Activated naive CD4-positive, alpha-beta T cell treated with anti-CD3 and anti-CD28 coated beads, Interleukin-2, amount 10 ng/mL, durations not matched to agents 7 days and 5 days (primary cell): ENCODE results near the gene L3MBTL4.

Experiments
- CTCF ChIA-PET: fragments of 350-600 bp; sonication (Branson Sonifier 250); formaldehyde crosslinking; loops from one replicate; lab custom pipeline; 2021; ENCODE audit warnings: antibody characterized with exemption; lab: Charles Lee
- DNase-seq: peaks from one replicate; pipeline ENCODE4 v3.0.0-alpha.2; 2020
- H3K27ac Mint-ChIP-seq: one replicate; pipeline ENCODE4 v1.8.0; 2021; ENCODE audit warnings: mild to moderate bottlenecking, moderate library complexity, mixed read lengths
- H3K27me3 Mint-ChIP-seq: one replicate; pipeline ENCODE4 v1.8.0; 2021; ENCODE audit warnings: mild to moderate bottlenecking, mixed read lengths
- H3K36me3 Mint-ChIP-seq: one replicate; pipeline ENCODE4 v1.8.0; 2021; ENCODE audit warnings: mixed read lengths
- H3K4me1 Mint-ChIP-seq: one replicate; pipeline ENCODE4 v1.8.0; 2021; ENCODE audit warnings: mixed read lengths
- H3K4me3 Mint-ChIP-seq: one replicate; pipeline ENCODE4 v1.8.0; 2021; ENCODE audit warnings: mild to moderate bottlenecking, moderate library complexity, mixed read lengths
- H3K9me3 Mint-ChIP-seq: one replicate; pipeline ENCODE4 v1.8.0; 2021; ENCODE audit warnings: mixed read lengths

L3MBTL4 gene

GRCh38 chr18:5973099-5973498 lies 441.6 kb downstream of the L3MBTL4 start:
- Mint-ChIP-seq H3K4me3 (no peak overlapping the region), H3K27me3 (no peaks in the 10 kb centered on the region), H3K4me1 (peaks cover 5% of the 10 kb centered on the region), H3K9me3 (no peaks in the 10 kb centered on the region), H3K36me3 (no peaks in the 10 kb centered on the region), H3K27ac (no peak overlapping the region)
- DNase-seq = no peak
- CTCF ChIA-PET = no interaction called here

- peaks cover 5% of the 10 kb centered on the region for H3K4me1 Mint-ChIP-seq
- DNase-seq = no peak
- no peak overlapping the region for H3K27ac Mint-ChIP-seq
- H3K4me3 Mint-ChIP-seq = no peak overlapping the region
- CTCF ChIA-PET = interaction anchor here (1.0 kb wide), 1 partner anchor 10 kb away, joined by 4 read pairs; no protein-coding TSS in a partner anchor
- H3K9me3 Mint-ChIP-seq = no peaks in the 10 kb centered on the region
- no peaks in the 10 kb centered on the region for H3K36me3 Mint-ChIP-seq
- H3K27me3 Mint-ChIP-seq = no peaks in the 10 kb centered on the region
Observed at GRCh38 chr18:5972298-5972697, 442.4 kb downstream of the L3MBTL4 start.

GRCh38 chr18:5969989-5970403 lies 444.7 kb downstream of the L3MBTL4 start:
- Mint-ChIP-seq H3K4me3 (no peak overlapping the region), H3K36me3 (no peaks in the 10 kb centered on the region), H3K4me1 (peaks cover 5% of the 10 kb centered on the region), H3K9me3 (no peaks in the 10 kb centered on the region), H3K27me3 (no peaks in the 10 kb centered on the region), H3K27ac (no peak overlapping the region)
- CTCF ChIA-PET = no interaction called here
- DNase-seq = no peak

- Mint-ChIP-seq H3K36me3 (no peaks in the 10 kb centered on the region), H3K4me1 (peaks cover 5% of the 10 kb centered on the region), H3K27me3 (no peaks in the 10 kb centered on the region), H3K9me3 (no peaks in the 10 kb centered on the region), H3K27ac (no peak overlapping the region), H3K4me3 (no peak overlapping the region)
- no peak for DNase-seq
- CTCF ChIA-PET = no interaction called here
Observed at GRCh38 chr18:5969355-5969988, 445.2 kb downstream of the L3MBTL4 start.

GRCh38 chr18:5967666-5968065 lies 447.0 kb downstream of the L3MBTL4 start:
- Mint-ChIP-seq H3K27ac (no peak overlapping the region), H3K4me1 (peaks cover 5% of the 10 kb centered on the region), H3K9me3 (no peaks in the 10 kb centered on the region), H3K27me3 (no peaks in the 10 kb centered on the region), H3K36me3 (no peaks in the 10 kb centered on the region), H3K4me3 (no peak overlapping the region)
- DNase-seq = no peak
- CTCF ChIA-PET = no interaction called here

GRCh38 chr18:5967007-5967406 lies 447.7 kb downstream of the L3MBTL4 start:
- Mint-ChIP-seq H3K9me3 (no peaks in the 10 kb centered on the region), H3K4me1 (peaks cover 5% of the 10 kb centered on the region), H3K27me3 (no peaks in the 10 kb centered on the region), H3K36me3 (no peaks in the 10 kb centered on the region), H3K4me3 (no peak overlapping the region), H3K27ac (no peak overlapping the region)
- no peak for DNase-seq
- CTCF ChIA-PET = no interaction called here

GRCh38 chr18:5966514-5966913 lies 448.2 kb downstream of the L3MBTL4 start:
- Mint-ChIP-seq H3K9me3 (no peaks in the 10 kb centered on the region), H3K4me1 (peaks cover 5% of the 10 kb centered on the region)

GRCh38 chr18:5964996-5965395 lies 449.7 kb downstream of the L3MBTL4 start:
- no peaks in the 10 kb centered on the region for H3K27me3 Mint-ChIP-seq
- no peaks in the 10 kb centered on the region for H3K36me3 Mint-ChIP-seq
- no peaks in the 10 kb centered on the region for H3K9me3 Mint-ChIP-seq
- H3K4me3 Mint-ChIP-seq = no peak overlapping the region
- DNase-seq = no peak
- peaks cover 2% of the 10 kb centered on the region for H3K4me1 Mint-ChIP-seq
- no peak overlapping the region for H3K27ac Mint-ChIP-seq
- CTCF ChIA-PET = no interaction called here

More at GRCh38 chr18:5966514-5966913, 448.2 kb downstream of the L3MBTL4 start:
- Mint-ChIP-seq H3K27ac (no peak overlapping the region), H3K4me3 (no peak overlapping the region), H3K27me3 (no peaks in the 10 kb centered on the region), H3K36me3 (no peaks in the 10 kb centered on the region)
- CTCF ChIA-PET = no interaction called here
- no peak for DNase-seq

- no peaks in the 10 kb centered on the region for H3K9me3 Mint-ChIP-seq
- CTCF ChIA-PET = no interaction called here
- no peaks in the 10 kb centered on the region for H3K27me3 Mint-ChIP-seq
Observed at GRCh38 chr18:5964596-5964995, 450.1 kb downstream of the L3MBTL4 start.

GRCh38 chr18:5964108-5964507 lies 450.6 kb downstream of the L3MBTL4 start:
- DNase-seq = no peak
- CTCF ChIA-PET = interaction anchor here (1.3 kb wide), 1 partner anchor 256 kb away, joined by 3 read pairs; no protein-coding TSS in a partner anchor
- Mint-ChIP-seq H3K9me3 (no peaks in the 10 kb centered on the region), H3K27me3 (no peaks in the 10 kb centered on the region), H3K36me3 (no peaks in the 10 kb centered on the region), H3K4me1 (no peaks in the 10 kb centered on the region), H3K4me3 (no peak overlapping the region), H3K27ac (no peak overlapping the region)

More at GRCh38 chr18:5964596-5964995, 450.1 kb downstream of the L3MBTL4 start:
- Mint-ChIP-seq H3K27ac (no peak overlapping the region), H3K4me1 (no peaks in the 10 kb centered on the region), H3K4me3 (no peak overlapping the region), H3K36me3 (no peaks in the 10 kb centered on the region)
- no peak for DNase-seq

- DNase-seq = no peak
- Mint-ChIP-seq H3K27me3 (no peaks in the 10 kb centered on the region), H3K27ac (no peak overlapping the region), H3K9me3 (no peaks in the 10 kb centered on the region), H3K4me3 (no peak overlapping the region), H3K4me1 (no peaks in the 10 kb centered on the region), H3K36me3 (no peaks in the 10 kb centered on the region)
- CTCF ChIA-PET = interaction anchor here (1.3 kb wide), 1 partner anchor 256 kb away, joined by 3 read pairs; no protein-coding TSS in a partner anchor
Observed at GRCh38 chr18:5963267-5963666, 451.4 kb downstream of the L3MBTL4 start.

- no peak overlapping the region for H3K27ac Mint-ChIP-seq
- no peak for DNase-seq
- CTCF ChIA-PET = no interaction called here
- H3K4me1 Mint-ChIP-seq = no peaks in the 10 kb centered on the region
- no peaks in the 10 kb centered on the region for H3K27me3 Mint-ChIP-seq
- no peak overlapping the region for H3K4me3 Mint-ChIP-seq
- no peaks in the 10 kb centered on the region for H3K36me3 Mint-ChIP-seq
- H3K9me3 Mint-ChIP-seq = no peaks in the 10 kb centered on the region
Observed at GRCh38 chr18:5962362-5962761, 452.3 kb downstream of the L3MBTL4 start.

- Mint-ChIP-seq H3K9me3 (no peaks in the 10 kb centered on the region), H3K4me3 (no peak overlapping the region), H3K36me3 (no peaks in the 10 kb centered on the region), H3K27ac (no peak overlapping the region), H3K4me1 (no peaks in the 10 kb centered on the region), H3K27me3 (no peaks in the 10 kb centered on the region)
- DNase-seq = no peak
- CTCF ChIA-PET = no interaction called here
Observed at GRCh38 chr18:5961828-5962150, 452.9 kb downstream of the L3MBTL4 start.

- CTCF ChIA-PET = no interaction called here
- H3K4me1 Mint-ChIP-seq = no peaks in the 10 kb centered on the region
- H3K27ac Mint-ChIP-seq = no peak overlapping the region
- no peaks in the 10 kb centered on the region for H3K27me3 Mint-ChIP-seq
- H3K9me3 Mint-ChIP-seq = no peaks in the 10 kb centered on the region
- no peak overlapping the region for H3K4me3 Mint-ChIP-seq
- no peak for DNase-seq
- H3K36me3 Mint-ChIP-seq = no peaks in the 10 kb centered on the region
Observed at GRCh38 chr18:5961097-5961827, 453.4 kb downstream of the L3MBTL4 start.

- no peak overlapping the region for H3K4me3 Mint-ChIP-seq
- CTCF ChIA-PET = no interaction called here
Observed at GRCh38 chr18:5958822-5959221, 455.9 kb downstream of the L3MBTL4 start.

More at GRCh38 chr18:5958822-5959221, 455.9 kb downstream of the L3MBTL4 start:
- H3K36me3 Mint-ChIP-seq = no peaks in the 10 kb centered on the region
- no peaks in the 10 kb centered on the region for H3K4me1 Mint-ChIP-seq
- H3K9me3 Mint-ChIP-seq = no peaks in the 10 kb centered on the region
- H3K27me3 Mint-ChIP-seq = no peaks in the 10 kb centered on the region
- H3K27ac Mint-ChIP-seq = no peak overlapping the region
- DNase-seq = no peak
